GM12892 (cell line): Measurements from ENCODE around the gene MCM6.

Source experiments
- POLR2A ChIP-seq: IDR thresholded peaks from 2 replicates; pipeline ENCODE4 v1.6.1; 2011; ENCODE audit warnings: low read depth, low read length, control low read depth
- POLR2AphosphoS5 ChIP-seq: IDR thresholded peaks from 2 replicates; pipeline ENCODE4 v1.6.1; 2011; ENCODE audit warnings: low read depth, low read length, control low read depth
- TAF1 ChIP-seq: IDR thresholded peaks from 2 replicates; pipeline ENCODE4 v1.6.1; 2011; ENCODE audit warnings: low read depth, mild to moderate bottlenecking, control low read depth, low read length, borderline replicate concordance

GRCh38 chr2:135840601-135841000 lies 35.6 kb downstream of the MCM6 start:
- TF ChIP-seq POLR2AphosphoS5 (no peak), POLR2A (no peak), TAF1 (no peak)
